Colon (tissue), 2 donors: ENCODE data around the gene VKORC1L1.
A peak's percentile ranks its signal among the peaks of the same experiment; 100 is the strongest.
"Not testable (repeated sequence)": the region's sequence is repeated elsewhere in the genome, so short reads cannot be mapped to it uniquely, and the experiment has no call there.

ENCODE experiments used
- FAIRE-seq: peaks from 2 replicates; lab custom pipeline; 2012; peaks lifted over from hg19 to GRCh38; lab: Jason Lieb, UNC
- donor health status: control.
- donor health status: control.

The VKORC1L1 gene

GRCh38 chr7:65885533-65885932 lies 12.7 kb downstream of the VKORC1L1 start:
- not testable (repeated sequence) for FAIRE-seq

DNA sequence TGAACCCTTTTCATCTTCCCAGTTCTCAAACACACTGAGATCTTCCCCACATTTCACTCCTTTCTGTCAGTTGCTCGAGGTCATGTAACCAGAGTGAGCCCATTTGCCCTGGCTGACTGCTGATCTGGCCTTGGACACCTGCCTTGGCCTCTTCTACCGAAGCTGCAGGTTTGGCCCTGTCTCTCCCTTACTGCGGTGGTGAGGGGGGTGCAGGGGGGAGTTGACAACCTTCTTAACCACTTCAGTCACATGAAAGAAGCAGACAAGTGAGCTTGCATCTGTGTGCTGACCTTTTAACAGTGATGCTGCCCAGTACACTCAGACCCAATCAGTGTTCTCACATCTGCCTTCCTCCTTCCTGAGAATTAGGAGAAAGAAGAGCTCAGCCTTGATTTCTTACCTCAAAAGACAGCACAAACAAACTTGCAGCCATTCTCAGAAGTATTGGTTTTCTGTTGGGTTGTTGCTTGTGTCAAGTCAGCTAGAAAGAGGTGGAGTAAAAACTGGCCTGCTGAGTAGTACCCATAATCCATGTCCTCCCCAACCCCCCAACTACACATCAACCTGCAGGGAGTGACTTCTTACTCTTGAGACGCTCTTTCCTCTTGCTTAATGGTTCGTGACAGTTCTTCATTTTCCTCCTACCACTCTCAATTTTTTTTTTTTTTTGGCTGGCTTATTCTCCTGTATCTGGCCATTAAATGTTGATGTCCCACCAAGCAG lies 15.7 kb downstream of the VKORC1L1 start:
- not testable (repeated sequence) for FAIRE-seq

DNA sequence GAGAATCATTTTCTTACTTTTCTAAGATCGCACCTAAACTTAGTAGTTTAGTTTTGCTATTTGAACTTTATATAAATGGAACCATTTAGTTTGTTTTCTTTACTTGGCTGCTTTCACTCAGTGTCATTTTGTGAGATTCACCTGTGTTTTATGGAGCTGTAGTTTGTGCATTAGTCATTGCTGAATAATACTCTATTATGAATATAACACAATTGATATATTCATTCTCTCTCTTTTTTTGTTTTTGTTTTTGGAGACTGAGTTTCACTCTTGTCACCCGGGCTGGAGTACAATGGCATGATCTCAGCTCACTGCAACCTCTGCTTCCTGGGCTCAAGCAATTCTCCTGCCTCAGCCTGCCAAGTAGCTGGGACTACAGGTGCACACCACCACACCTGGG lies 16.8 kb downstream of the VKORC1L1 start:
- FAIRE-seq: not testable (repeated sequence)

DNA sequence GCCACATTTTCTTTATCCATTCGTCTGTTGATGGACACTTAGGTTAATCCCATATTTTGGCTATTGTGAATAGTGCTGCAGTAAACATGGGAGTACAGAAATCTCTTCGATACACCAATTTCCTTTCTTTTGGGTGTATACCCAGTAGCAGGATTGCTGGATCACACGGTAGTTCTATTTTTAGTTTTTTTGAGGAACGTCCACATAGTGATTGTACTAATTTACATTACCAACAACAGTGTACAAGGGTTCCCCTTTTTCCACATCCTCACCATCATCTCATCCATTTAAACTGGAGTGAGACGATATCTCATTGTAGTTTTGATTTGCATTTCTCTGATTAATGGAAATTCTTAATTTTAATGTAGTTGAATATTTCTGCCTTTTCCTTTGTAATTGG lies 19.3 kb downstream of the VKORC1L1 start:
- no peak for FAIRE-seq

DNA sequence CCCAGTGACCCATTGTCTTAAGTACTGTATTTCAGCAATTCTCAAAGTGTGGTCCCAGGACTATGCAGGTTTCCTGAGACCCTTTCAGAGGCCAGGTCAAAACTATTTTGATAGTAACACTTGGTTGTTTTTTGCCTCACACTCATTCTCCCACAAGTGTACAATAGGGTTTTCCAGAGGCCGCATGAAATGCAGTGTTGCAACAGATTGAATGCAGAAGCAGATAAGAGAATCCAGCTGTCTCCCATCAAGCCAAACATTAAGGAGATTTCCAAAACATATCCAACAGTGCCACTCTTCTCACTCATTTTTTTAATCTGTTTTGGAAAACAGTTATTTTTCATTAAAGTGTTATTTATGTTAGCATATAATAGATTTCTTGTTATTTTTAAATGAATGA lies 20.0 kb downstream of the VKORC1L1 start:
- FAIRE-seq: no peak

DNA sequence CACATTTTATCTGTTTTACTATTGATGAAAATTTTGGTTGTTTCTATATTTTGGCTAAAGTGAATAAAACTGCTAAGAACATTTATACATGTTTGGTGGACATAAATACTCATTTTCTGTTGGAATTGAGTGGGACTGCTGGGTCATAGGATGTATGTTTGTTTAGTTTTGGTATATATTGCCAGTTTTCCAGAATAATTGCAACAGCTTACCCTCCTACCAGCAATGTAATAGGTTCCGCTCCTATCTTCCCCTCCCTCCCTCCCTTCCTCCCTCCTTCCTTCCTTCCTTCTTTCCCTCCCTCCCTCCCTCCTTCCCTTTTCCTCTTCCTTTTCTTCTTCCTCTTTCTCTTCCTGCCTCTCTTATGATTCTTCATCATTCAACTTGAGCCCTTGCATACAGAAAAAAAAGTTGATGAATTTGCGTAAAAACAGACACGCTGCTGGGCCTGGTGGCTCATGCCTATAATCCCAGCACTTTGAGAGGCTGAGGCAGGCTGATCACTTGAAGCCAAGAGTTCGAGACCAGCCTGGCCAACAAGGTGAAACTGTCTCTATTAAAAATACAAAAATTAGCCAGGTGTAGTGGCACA lies 23.5 kb downstream of the VKORC1L1 start:
- no peak for FAIRE-seq

DNA sequence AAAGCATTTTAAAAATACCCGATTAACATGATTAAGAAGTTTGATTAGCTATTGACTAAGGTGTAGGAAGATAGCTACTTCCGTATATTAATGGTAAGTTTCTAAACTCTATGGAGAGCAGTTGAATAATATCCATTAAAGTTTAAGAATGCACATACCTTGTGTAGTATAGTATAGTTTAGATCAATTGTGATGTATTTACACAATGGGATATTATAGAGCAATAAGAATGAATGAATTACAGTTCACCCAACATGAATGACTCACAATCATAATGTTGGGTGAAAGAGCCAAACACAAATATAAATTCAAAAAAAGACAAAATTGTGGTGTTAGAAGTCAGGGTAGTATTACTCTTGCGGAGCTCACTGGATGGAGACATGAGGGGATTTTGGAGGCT lies 24.4 kb downstream of the VKORC1L1 start:
- peak; percentile 58 for FAIRE-seq

- FAIRE-seq: not testable (repeated sequence)
Observed at GRCh38 chr7:65898677-65899447, 26.0 kb downstream of the VKORC1L1 start.

- no peak for FAIRE-seq
Observed at GRCh38 chr7:65902306-65902705, 29.4 kb downstream of the VKORC1L1 start.

GRCh38 chr7:65907501-65908198 lies 34.8 kb downstream of the VKORC1L1 start:
- no peak for FAIRE-seq

DNA sequence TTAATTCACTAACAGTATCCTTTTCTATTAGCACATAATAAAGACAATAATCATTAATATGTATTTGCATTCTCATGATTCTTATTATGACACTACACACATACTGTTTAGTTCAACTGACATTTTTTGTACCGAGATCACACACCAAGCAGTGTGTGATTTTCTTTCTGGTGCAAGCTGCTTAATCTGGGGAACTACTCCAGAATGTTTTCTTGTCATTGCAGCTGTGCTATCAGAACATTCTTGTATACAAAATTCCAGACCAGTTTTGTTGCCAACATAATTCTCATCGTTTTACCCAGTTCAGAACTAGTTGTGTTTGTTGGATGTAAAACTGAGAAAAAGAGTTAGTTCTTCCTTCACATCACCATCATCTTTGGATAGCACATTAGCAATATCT lies 37.4 kb downstream of the VKORC1L1 start:
- no peak for FAIRE-seq

GRCh38 chr7:65912237-65912636 lies 39.4 kb downstream of the VKORC1L1 start:
- no peak for FAIRE-seq

DNA sequence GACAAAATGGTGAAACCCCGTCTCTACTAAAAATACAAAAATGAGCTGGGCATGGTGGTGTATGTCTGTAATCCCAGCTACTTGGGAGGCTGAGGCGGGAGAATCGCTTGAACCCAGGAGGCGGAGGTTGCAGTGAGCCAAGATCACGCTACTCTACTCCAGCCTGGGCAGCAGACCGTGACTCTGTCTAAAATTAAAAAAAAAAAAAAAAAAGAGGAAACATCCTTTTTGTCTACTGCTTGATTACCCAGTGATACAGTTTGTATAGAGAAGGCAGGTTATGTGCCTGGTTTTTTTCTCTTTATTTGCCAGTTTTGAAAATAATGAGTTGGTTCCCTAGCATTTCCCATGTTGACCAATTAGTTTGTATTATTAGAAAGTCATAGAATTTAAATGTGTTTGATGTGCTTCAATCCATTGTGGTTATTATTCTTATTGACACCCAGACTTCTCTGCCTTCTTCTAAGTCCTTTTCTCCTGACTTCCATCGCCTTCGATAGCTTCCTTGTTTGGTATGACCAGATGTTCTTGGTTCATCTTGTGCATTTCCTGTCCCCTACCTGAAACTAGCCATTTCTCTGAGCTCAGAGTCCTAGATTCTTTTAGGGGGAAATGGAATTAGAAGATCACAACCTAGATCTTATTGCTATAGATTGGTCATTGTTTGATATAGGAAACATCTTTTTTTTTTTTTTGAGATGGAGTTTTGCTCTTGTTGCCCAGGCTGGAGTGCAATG lies 43.2 kb downstream of the VKORC1L1 start:
- no peak for FAIRE-seq

- FAIRE-seq: no peak
Observed at GRCh38 chr7:65923316-65923715, 50.4 kb downstream of the VKORC1L1 start.

- no peak for FAIRE-seq
Observed at GRCh38 chr7:65924193-65924592, 51.3 kb downstream of the VKORC1L1 start.

GRCh38 chr7:65925040-65925439 lies 52.2 kb downstream of the VKORC1L1 start:
- no peak for FAIRE-seq

DNA sequence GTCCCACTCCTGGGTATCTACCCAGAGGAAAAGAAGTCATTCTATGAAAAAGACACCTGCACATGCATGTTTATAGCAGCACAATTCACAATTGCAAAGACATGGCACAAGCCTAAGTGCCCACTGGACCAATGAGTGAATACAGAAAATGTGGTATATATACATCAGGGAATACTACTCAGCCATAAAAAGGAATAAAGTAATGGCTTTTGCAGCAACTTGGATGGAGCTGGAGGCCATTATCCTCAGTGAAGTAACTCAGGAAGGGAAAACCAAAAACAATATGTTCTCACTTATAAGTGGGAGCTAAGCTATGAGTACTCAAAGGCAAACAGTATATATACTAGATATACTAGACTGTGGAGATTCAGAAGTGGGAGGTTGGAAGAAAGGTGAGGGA lies 53.7 kb downstream of the VKORC1L1 start:
- no peak for FAIRE-seq

DNA sequence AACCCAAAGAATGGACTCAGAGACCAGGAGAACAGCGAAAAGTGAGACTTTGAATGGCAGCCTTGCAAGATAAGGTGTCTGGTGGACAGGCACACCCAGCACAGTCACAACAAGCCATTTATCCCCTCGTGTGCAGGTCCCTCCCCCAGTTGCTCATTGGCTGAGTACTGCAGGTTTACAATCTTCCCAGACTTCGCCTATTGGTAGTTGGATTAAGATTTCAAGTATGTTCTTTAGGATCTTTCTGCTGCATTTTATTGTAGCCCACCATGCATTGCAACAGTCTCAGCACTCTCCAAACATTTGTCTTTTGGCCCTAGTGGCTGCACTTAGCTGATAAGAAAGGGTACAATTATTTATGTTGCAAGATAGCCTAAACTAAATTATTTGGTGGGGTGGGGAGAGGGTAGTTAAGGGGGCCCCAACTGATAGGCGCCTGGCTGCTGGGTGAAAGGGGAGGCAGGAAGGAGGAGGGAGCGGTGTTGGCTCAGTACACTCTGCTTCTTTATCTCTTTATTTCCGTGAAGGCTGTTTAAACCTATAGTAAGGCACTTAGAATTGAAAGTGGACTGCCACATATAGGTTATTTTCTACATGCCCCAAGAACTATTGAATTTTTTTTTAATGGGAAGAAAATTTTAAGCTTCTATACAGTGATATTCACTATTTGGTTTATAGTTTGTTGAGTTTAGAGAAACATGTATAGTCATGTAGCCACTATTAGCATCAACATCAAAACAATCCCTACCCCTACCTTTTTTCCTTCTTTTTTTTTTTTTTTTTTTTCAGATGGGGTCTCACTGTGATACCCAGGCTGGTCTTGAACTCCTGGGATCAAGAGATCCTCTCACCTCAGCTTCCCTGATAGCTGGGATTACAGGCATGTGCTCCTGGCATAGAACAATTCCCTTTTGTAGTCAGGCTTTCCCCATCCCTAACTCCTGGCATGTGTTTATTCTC lies 54.9 kb downstream of the VKORC1L1 start:
- no peak for FAIRE-seq

DNA sequence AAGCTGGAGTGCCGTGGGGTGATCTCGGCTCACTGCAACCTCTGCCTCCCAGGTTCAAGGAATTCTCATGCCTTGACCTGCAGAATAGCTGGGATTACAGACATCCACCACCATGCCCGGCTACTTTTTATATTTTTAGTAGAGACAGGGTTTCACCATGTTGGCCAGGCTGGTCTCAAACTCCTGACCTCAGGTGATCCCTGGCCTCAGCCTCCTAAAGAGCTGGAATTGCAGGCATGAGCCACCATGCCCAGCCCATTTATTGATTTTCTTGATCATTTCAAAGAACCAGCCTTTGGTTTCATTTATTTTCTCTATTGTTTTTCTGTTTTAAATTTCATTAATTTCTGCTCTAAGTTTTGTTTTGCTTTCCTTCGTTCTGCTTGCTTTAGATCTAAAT lies 58.8 kb downstream of the VKORC1L1 start:
- no peak for FAIRE-seq

DNA sequence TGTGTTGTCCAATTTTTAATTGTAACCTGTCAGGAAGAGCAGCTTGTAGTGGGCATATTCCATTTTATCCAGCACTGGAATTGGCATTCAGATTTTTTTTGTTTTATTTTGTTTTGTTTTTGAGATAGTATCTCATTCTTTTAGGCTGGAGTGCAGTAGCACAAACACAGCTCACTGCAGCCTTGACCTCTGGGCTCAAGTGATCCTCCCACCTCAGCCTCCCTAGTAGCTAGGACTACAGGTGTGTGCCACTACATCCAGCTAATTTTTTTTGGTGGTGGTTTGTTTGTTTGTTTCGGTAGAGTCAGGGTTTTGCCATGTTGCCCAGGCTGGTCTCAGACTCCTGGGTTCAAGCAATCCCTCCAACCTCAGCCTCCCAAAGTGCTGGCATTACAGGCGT lies 64.4 kb downstream of the VKORC1L1 start:
- FAIRE-seq: no peak
